GM11168 (cell line): ENCODE measurements around the gene DAAM1.

ENCODE experiments used
- in situ Hi-C: fragments of 300-500 bp; cut with MboI; formaldehyde crosslinking; loops from one replicate; pipeline ENCODE4 v1.12.0; 2022; ENCODE audit warnings: low sequenced_read_pairs; ENCODE audit not compliant: unreplicated experiment

The DAAM1 gene

GRCh38 chr14:59280961-59281360 is 92.5 kb downstream of the DAAM1 start:
- in situ Hi-C loops, result no loop called here

- in situ Hi-C loops, result no loop called here
These were observed 93.3 kb downstream of the DAAM1 start for GRCh38 chr14:59281609-59282377.

GRCh38 chr14:59282378-59282765 is 93.9 kb downstream of the DAAM1 start:
- in situ Hi-C loops, result no loop called here

- in situ Hi-C loops, result no loop called here
These were observed 94.9 kb downstream of the DAAM1 start for GRCh38 chr14:59283361-59283760.

GRCh38 chr14:59284059-59284458 is 95.6 kb downstream of the DAAM1 start:
- in situ Hi-C loops, result no loop called here

- in situ Hi-C loops, result no loop called here
These were observed 103.6 kb downstream of the DAAM1 start for GRCh38 chr14:59292028-59292427.

GRCh38 chr14:59292921-59293534 is 104.6 kb downstream of the DAAM1 start:
- in situ Hi-C loops, result no loop called here

GRCh38 chr14:59293935-59294661 is 105.6 kb downstream of the DAAM1 start:
- in situ Hi-C loops, result no loop called here

GRCh38 chr14:59294662-59294992 is 106.2 kb downstream of the DAAM1 start:
- in situ Hi-C loops, result no loop called here

- in situ Hi-C loops, result no loop called here
These were observed 107.5 kb downstream of the DAAM1 start for GRCh38 chr14:59295951-59296350.

GRCh38 chr14:59296508-59296907 is 108.0 kb downstream of the DAAM1 start:
- in situ Hi-C loops, result no loop called here

- in situ Hi-C loops, result no loop called here
These were observed 108.8 kb downstream of the DAAM1 start for GRCh38 chr14:59297071-59297776.

GRCh38 chr14:59299731-59300130 is 111.3 kb downstream of the DAAM1 start:
- in situ Hi-C loops, result no loop called here

GRCh38 chr14:59301354-59301753 is 112.9 kb downstream of the DAAM1 start:
- in situ Hi-C loops, result no loop called here

GRCh38 chr14:59302313-59302712 is 113.8 kb downstream of the DAAM1 start:
- in situ Hi-C loops, result no loop called here

- in situ Hi-C loops, result no loop called here
These were observed 114.7 kb downstream of the DAAM1 start for GRCh38 chr14:59303216-59303615.

GRCh38 chr14:59305231-59305630 is 116.8 kb downstream of the DAAM1 start:
- in situ Hi-C loops, result no loop called here

GRCh38 chr14:59305836-59306555 is 117.5 kb downstream of the DAAM1 start:
- in situ Hi-C loops, result no loop called here

- in situ Hi-C loops, result no loop called here
These were observed 118.3 kb downstream of the DAAM1 start for GRCh38 chr14:59306775-59307174.

- in situ Hi-C loops, result no loop called here
These were observed 119.6 kb downstream of the DAAM1 start for GRCh38 chr14:59308086-59308485.
